ENCODE results near the gene CHD6. TPM values are rescaled to one million over a fixed set of nuclear protein-coding genes. Genes with fewer than 3 reads are reported as not detected.

CHD6 gene
- total RNA-seq, 1 experiment from 2014 or later, result 27.7 TPM

DNA sequence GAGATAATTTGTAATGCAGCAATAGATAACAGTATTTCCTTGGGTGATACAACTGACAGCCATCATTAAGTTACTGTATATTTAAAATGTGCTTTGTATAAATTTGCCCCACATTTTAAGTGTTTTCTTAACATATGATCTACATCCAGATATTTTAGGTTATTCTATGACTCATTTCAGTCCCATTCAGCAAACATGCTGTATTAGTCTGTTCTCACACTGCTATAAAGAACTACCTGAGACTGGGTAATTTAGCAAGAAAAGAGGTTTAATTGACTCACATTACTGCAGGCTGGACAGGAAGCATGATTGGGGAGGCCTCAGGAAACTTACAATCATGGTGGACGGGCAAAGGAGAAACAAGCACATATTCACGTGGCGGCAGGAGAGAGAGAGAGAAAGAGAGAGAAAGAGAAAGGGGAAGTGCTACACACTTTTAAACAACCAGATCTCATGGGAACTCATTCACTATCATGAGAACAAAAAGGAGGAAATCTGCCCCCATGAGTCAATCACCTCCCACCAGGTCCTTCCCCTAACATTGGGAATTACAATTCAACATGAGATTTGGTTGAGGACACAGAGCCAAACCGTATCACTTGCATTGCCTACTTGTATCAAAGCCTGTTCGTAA lies 9.6 kb upstream of the CHD6 start:
- in situ Hi-C loops (cut with HindIII; ENCODE audit: low pct_unique_long_range_greater_than_20kb, low sequenced_read_pairs), result no loop called here
- no peak for DNase-seq (ENCODE audit: low read depth, low spot score)

GRCh38 chr20:41627001-41627495 lies 8.9 kb upstream of the CHD6 start:
- in situ Hi-C loops (cut with HindIII; ENCODE audit: low pct_unique_long_range_greater_than_20kb, low sequenced_read_pairs), result no loop called here
- peak; percentile 46 for DNase-seq (ENCODE audit: low read depth, low spot score)

DNA sequence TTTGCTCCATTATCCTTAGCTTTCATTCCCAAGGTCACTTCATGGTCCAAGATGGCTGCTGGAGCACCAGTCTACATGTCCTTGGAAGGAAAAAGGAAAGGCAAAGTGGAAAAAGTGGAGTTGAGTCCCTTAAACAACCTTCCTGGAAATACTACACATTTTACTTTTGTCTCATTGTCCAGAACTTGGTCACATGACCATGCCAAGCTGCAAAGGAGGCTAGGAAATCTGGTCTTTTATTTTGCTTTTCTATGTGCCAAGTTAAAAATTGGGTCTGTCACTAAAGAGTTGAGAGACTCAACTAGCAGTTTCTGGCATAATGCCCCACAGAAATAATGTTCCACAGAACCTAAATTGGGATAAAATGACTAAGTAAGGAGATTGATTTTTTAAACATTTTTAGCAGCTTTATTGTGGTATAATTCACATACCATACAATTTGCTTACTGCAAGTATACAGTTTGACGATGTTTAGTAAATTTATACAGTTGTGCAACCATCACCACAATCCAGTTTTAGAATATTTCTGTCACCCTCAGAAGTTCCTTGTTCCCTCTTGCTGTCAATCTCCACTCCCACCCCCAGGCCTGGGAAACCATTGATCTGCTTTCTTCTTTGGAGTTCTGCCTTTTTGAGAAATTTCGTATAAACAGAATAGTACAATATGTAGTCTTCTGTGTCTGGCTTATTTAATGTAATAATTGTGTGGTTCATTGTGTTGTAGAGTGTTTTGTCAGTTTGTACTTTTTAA lies 5.6 kb upstream of the CHD6 start:
- in situ Hi-C loops (cut with HindIII; ENCODE audit: low pct_unique_long_range_greater_than_20kb, low sequenced_read_pairs), result no loop called here
- no peak for DNase-seq (ENCODE audit: low read depth, low spot score)

DNA sequence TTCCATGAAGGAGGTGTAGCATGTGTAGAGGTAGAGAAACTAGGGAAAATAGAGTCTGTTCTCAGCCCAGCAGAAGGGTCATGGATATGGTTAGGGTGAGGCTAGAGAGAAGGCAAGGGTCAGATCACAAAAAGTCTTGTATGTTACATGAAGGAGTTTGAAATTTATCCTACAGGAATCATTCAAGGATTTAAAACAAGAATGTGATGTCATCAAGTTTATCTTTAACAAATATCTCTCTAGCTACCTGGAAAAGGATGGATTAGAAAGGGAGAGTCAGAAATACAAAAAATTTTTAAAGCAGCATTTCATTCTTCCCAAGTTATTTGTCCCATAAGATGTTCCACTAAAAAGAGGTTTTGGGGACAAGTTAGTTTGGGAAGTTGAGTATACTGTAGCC lies 4.4 kb upstream of the CHD6 start:
- DNase-seq (ENCODE audit: low read depth, low spot score), result no peak
- in situ Hi-C loops (cut with HindIII; ENCODE audit: low pct_unique_long_range_greater_than_20kb, low sequenced_read_pairs), result no loop called here

- in situ Hi-C loops (cut with HindIII; ENCODE audit: low pct_unique_long_range_greater_than_20kb, low sequenced_read_pairs), result no loop called here
- no peak for DNase-seq (ENCODE audit: low read depth, low spot score)
Measured at GRCh38 chr20:41621971-41622370, 3.8 kb upstream of the CHD6 start.

- no peak for DNase-seq (ENCODE audit: low read depth, low spot score)
- in situ Hi-C loops (cut with HindIII; ENCODE audit: low pct_unique_long_range_greater_than_20kb, low sequenced_read_pairs), result no loop called here
Measured at GRCh38 chr20:41621421-41621820, 3.2 kb upstream of the CHD6 start.

- DNase-seq (ENCODE audit: low read depth, low spot score), result no peak
- in situ Hi-C loops (cut with HindIII; ENCODE audit: low pct_unique_long_range_greater_than_20kb, low sequenced_read_pairs), result no loop called here
Measured at GRCh38 chr20:41619360-41620100, 1.4 kb upstream of the CHD6 start.

DNA sequence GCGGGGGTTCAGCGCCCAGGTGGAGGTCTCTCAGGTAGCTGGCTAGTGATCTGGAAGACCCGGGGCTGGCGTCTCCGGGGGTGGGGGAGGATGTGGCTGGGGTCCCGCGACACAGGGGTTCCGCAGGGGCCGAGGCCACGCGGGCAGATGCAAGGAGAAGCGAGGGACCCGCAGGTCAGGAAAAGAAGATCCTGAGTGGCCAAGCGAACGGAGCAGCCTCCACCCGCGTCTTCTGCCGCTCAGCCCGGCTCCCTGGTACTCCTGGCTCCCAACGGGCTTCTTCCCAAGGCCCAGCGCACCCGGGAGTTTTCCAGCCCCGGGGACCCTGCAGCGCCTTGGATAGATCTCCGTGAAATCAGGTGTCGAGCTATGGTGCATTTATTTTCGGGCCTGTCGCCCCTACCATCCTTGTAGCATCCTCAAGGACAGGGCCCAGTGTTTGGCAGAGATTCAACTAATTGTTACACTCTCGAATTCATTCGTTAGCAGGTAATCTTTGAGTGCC lies 682 bp upstream of the CHD6 start:
- DNase-seq (ENCODE audit: low read depth, low spot score), result no peak
- in situ Hi-C loops (cut with HindIII; ENCODE audit: low pct_unique_long_range_greater_than_20kb, low sequenced_read_pairs), result no loop called here

DNA sequence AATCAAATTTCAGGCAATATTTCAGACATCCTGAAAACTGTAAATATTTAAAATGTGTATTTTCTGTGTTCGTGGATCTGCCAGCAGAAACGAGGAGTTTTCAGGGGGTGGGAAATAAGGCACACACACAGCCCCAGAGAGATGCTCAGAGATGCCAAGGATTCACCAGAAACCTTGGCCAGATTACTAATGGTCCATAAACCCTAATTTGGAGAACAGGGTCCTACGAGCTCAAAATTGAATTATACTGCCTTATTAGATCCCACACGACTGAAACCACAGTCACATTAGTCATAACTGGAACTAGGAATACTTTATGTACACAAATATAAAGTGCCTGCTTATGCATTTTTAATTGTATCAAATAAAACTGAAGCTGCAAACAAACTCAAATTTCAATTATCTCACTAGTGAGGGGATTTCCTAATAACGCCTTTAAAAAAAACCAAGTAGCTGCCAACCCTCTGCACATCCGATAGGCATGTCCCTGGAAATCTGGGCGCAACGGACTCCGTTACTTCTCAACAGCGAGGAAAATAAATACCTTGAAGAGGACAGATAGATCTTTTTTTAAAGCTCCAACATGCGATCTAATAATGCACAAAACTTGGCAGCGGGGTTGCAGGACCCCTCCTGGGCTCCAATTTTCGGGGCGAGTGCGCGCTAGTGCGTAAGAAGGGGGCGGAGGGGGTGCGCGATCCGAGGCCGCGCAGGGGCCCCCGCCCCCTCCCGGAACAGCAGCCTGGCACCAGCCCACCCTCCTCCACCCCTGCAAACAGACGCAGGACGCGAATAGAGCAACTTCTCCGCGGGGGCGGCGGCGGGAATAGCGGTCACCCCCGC lies 897 bp downstream of the CHD6 start:
- in situ Hi-C loops (cut with HindIII; ENCODE audit: low pct_unique_long_range_greater_than_20kb, low sequenced_read_pairs), result no loop called here
- DNase-seq (ENCODE audit: low read depth, low spot score), result peak; percentile 49

DNA sequence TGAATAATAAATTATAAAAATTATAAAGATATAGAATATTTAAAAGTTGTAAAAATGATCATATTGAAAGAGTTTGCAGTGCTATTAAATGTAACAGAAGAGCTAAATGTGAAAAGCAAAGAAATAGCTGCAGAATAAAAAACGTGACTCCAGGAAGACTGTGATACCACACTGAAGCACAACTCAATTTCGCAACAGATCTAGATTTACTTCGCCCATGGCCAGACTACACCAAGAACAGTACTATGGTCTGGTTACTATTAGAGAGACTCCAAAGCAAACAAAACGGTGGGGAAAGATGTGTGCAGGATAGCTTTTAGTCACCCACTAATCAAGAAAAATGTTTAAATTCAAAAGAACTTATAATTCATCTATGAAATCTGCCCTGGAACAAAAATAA lies 1.9 kb downstream of the CHD6 start:
- no peak for DNase-seq (ENCODE audit: low read depth, low spot score)

GRCh38 chr20:41615676-41616075 lies 2.5 kb downstream of the CHD6 start:
- no peak for DNase-seq (ENCODE audit: low read depth, low spot score)
- in situ Hi-C loops (cut with HindIII; ENCODE audit: low pct_unique_long_range_greater_than_20kb, low sequenced_read_pairs), result no loop called here

More for the DNA sequence above, 1.9 kb downstream of the CHD6 start:
- in situ Hi-C loops (cut with HindIII; ENCODE audit: low pct_unique_long_range_greater_than_20kb, low sequenced_read_pairs), result no loop called here

DNA sequence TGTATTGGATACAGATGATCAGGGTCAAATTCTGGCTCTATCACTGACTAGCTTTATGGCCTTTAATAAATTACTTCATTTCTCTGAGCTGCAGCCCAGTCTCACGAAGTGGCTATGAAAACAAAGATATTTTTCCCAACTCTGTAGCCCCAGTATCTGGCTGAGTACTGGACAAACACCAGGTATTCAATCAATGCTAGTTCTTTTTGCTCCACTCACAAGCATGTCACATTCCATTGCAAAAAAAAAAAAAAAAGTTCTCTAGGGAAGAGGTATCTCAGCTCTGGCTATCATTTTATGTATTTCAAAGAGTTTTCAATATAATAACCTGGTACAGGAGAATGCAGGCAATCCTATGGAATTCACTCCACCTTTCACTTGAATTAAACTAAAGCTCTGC lies 3.1 kb downstream of the CHD6 start:
- in situ Hi-C loops (cut with HindIII; ENCODE audit: low pct_unique_long_range_greater_than_20kb, low sequenced_read_pairs), result no loop called here
- no peak for DNase-seq (ENCODE audit: low read depth, low spot score)

DNA sequence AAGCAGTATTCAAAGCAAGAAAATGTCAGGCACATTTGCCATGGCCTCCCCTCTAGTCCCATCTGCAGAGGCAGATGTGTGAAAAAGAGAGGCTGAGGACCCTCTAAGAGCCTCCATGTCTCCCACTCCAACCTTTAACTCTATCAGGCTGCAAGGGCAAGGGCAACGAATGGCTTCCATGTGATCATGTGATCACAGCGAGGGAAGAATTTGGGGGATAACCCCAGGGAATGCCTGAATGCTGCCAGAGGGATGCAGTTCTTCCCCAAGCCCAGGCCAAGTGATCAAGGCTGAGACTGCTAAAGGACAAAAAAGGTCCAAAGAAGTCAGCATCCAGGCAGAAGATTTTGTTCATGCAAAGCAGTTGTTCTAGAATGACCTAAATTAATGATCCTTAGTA lies 4.9 kb downstream of the CHD6 start:
- in situ Hi-C loops (cut with HindIII; ENCODE audit: low pct_unique_long_range_greater_than_20kb, low sequenced_read_pairs), result no loop called here
- no peak for DNase-seq (ENCODE audit: low read depth, low spot score)

- DNase-seq (ENCODE audit: low read depth, low spot score), result no peak
- in situ Hi-C loops (cut with HindIII; ENCODE audit: low pct_unique_long_range_greater_than_20kb, low sequenced_read_pairs), result no loop called here
Measured at GRCh38 chr20:41609474-41609873, 8.7 kb downstream of the CHD6 start.

GRCh38 chr20:41608606-41609005 lies 9.6 kb downstream of the CHD6 start:
- DNase-seq (ENCODE audit: low read depth, low spot score), result no peak
- in situ Hi-C loops (cut with HindIII; ENCODE audit: low pct_unique_long_range_greater_than_20kb, low sequenced_read_pairs), result no loop called here

- no peak for DNase-seq (ENCODE audit: low read depth, low spot score)
- in situ Hi-C loops (cut with HindIII; ENCODE audit: low pct_unique_long_range_greater_than_20kb, low sequenced_read_pairs), result no loop called here
Measured at GRCh38 chr20:41607791-41608190, 10.4 kb downstream of the CHD6 start.

GRCh38 chr20:41604002-41604401 lies 14.2 kb downstream of the CHD6 start:
- DNase-seq (ENCODE audit: low read depth, low spot score), result no peak
- in situ Hi-C loops (cut with HindIII; ENCODE audit: low pct_unique_long_range_greater_than_20kb, low sequenced_read_pairs), result no loop called here

- in situ Hi-C loops (cut with HindIII; ENCODE audit: low pct_unique_long_range_greater_than_20kb, low sequenced_read_pairs), result no loop called here
- no peak for DNase-seq (ENCODE audit: low read depth, low spot score)
Measured at GRCh38 chr20:41601742-41602141, 16.4 kb downstream of the CHD6 start.
